Thoracic aorta (tissue), 2 donors: ENCODE measurements around the gene NCOA5. TPM values are rescaled to one million over a fixed set of nuclear protein-coding genes. Genes with fewer than 3 reads are reported as not detected.

ENCODE experiments used
- ATAC-seq: fragments of 150-250 bp; one replicate; pipeline ENCODE4 v1.8.0; 2017; ENCODE audit warnings: low read depth; ENCODE audit not compliant: insufficient number of reproducible peaks, low FRiP score
- DNase-seq: peaks from one replicate; pipeline ENCODE4 v3.0.0-alpha.2; 2020; ENCODE audit warnings: low spot score
- H3K27ac ChIP-seq, 2 donors: fragments of 200-600 bp; sonication (generic); 1 replicate in 1 of 2; 2 replicates in 1 of 2; pipeline ENCODE4 v1.5.1; 2016; ENCODE audit warnings: mild to moderate bottlenecking in 2 of 2, moderate library complexity in 2 of 2
- H3K27me3 ChIP-seq: fragments of 200-600 bp; sonication (generic); replicated peaks from 2 replicates; pipeline ENCODE4 v1.6.0; 2016; ENCODE audit warnings: mild to moderate bottlenecking; ENCODE audit not compliant: insufficient read depth
- H3K36me3 ChIP-seq: fragments of 200-600 bp; sonication (generic); one replicate; pipeline ENCODE4 v1.5.1; 2016
- H3K4me1 ChIP-seq, 2 donors: fragments of 200-600 bp; sonication (generic); 1 replicate in 1 of 2; 2 replicates in 1 of 2; pipeline versions ENCODE4 v1.5.1 to v1.6.0; 2016; ENCODE audit warnings: low read depth in 2 of 2, mild to moderate bottlenecking in 1 of 2; ENCODE audit not compliant: control insufficient read depth in 1 of 2
- H3K4me3 ChIP-seq: fragments of 200-600 bp; sonication (generic); 2 replicates; pipeline ENCODE4 v1.5.1; 2016; ENCODE audit warnings: mild to moderate bottlenecking
- H3K9me3 ChIP-seq: fragments of 200-600 bp; sonication (generic); 2 replicates; pipeline ENCODE4 v1.5.1; 2016
- CTCF ChIP-seq: fragments of 200-600 bp; sonication (generic); IDR thresholded peaks from one replicate; pipeline ENCODE4 v1.5.1; 2019; ENCODE audit warnings: antibody characterized with exemption
- total RNA-seq, 2 donors: library from RNA; depleted of rRNA; stranded (reverse); fragments of >200 nt; gene quantifications; one replicate each; pipeline versions ENCODE4 v1.1.0 to v1.2.3, GENCODE V29; 2016

The NCOA5 gene
- total RNA-seq, 2 donors from 2014 or later = 23.7 to 28.6 TPM

- Histone ChIP-seq H3K4me3 (no peak overlapping the region), H3K27me3 (no peaks in the 10 kb centered on the region), H3K27ac (no peak overlapping the region), H3K36me3 (no peaks in the 10 kb centered on the region), H3K4me1 (peaks cover 7 to 15% of the 10 kb centered on the region in 2 donors), H3K9me3 (no peaks in the 10 kb centered on the region)
- DNase-seq (no peak), ATAC-seq (no peak)
- no peak for TF ChIP-seq CTCF
These were observed 65.8 kb downstream of the NCOA5 start for GRCh38 chr20:46023999-46024398.

- Histone ChIP-seq H3K4me1 (peaks cover 7 to 15% of the 10 kb centered on the region in 2 donors), H3K36me3 (no peaks in the 10 kb centered on the region), H3K27ac (no peak overlapping the region), H3K4me3 (no peak overlapping the region), H3K27me3 (no peaks in the 10 kb centered on the region), H3K9me3 (no peaks in the 10 kb centered on the region)
- ATAC-seq (no peak), DNase-seq (no peak)
- TF ChIP-seq CTCF = no peak
These were observed 66.6 kb downstream of the NCOA5 start for GRCh38 chr20:46023148-46023484.

GRCh38 chr20:46022411-46023147 lies 67.2 kb downstream of the NCOA5 start:
- H3K36me3 ChIP-seq = no peaks in the 10 kb centered on the region
- DNase-seq (no peak), ATAC-seq (no peak)
- H3K27me3 ChIP-seq = no peaks in the 10 kb centered on the region
- H3K4me1 ChIP-seq = peaks cover 7 to 15% of the 10 kb centered on the region in 2 donors
- H3K9me3 ChIP-seq = no peaks in the 10 kb centered on the region
- H3K27ac ChIP-seq = no peak overlapping the region
- H3K4me3 ChIP-seq = peak overlapping the region; percentile 23
- peak; percentile 65 for TF ChIP-seq CTCF

GRCh38 chr20:46021361-46022359 lies 68.1 kb downstream of the NCOA5 start:
- no peak for ATAC-seq
- peak overlapping the region; percentile 54 for H3K4me3 ChIP-seq
- H3K27me3 ChIP-seq = no peaks in the 10 kb centered on the region

More at GRCh38 chr20:46021361-46022359, 68.1 kb downstream of the NCOA5 start:
- no peak overlapping the region for H3K27ac ChIP-seq
- no peak for TF ChIP-seq CTCF
- DNase-seq = no peak
- H3K36me3 ChIP-seq = no peaks in the 10 kb centered on the region
- H3K9me3 ChIP-seq = no peaks in the 10 kb centered on the region
- H3K4me1 ChIP-seq = peaks cover 7 to 15% of the 10 kb centered on the region in 2 donors
